Stomach (tissue), 9 donors: ENCODE results near the gene APP. TPM values are rescaled to one million over a fixed set of nuclear protein-coding genes. Genes with fewer than 3 reads are reported as not detected.

ENCODE experiments used
- DNase-seq, 2 donors: peaks; one replicate each; pipeline versions ENCODE4 v3.0.0 to v3.0.0-alpha.2; 2013 to 2019
- H3K27ac ChIP-seq, 5 donors: fragments of 200-600 bp in 4 of 5; sonication (generic) in 4 of 5; one replicate each; pipeline ENCODE4 v1.5.1; 2013 to 2019; ENCODE audit warnings: mild to moderate bottlenecking in 1 of 5, moderate library complexity in 1 of 5
- H3K27me3 ChIP-seq, 3 donors: fragments of 200-600 bp; sonication (generic); one replicate each; pipeline ENCODE4 v1.5.1; 2017 to 2019; ENCODE audit warnings: mixed run types in 1 of 3
- H3K36me3 ChIP-seq, 4 donors: fragments of 200-600 bp; sonication (generic); 1 replicate in 3 of 4; 2 replicates in 1 of 4; pipeline ENCODE4 v1.5.1; 2016 to 2019
- H3K4me1 ChIP-seq, 4 donors: fragments of 200-600 bp; sonication (generic); one replicate each; pipeline ENCODE4 v1.5.1; 2016 to 2019
- H3K4me3 ChIP-seq, 4 donors: fragments of 200-600 bp; sonication (generic) in 3 of 4; one replicate each; pipeline ENCODE4 v1.5.1; 2016 to 2019; ENCODE audit warnings: mild to moderate bottlenecking in 1 of 4
- H3K9me3 ChIP-seq, 4 donors: fragments of 200-600 bp; sonication (generic); one replicate each; pipeline ENCODE4 v1.5.1; 2016 to 2019
- EP300 ChIP-seq: sonication (generic); formaldehyde crosslinking; IDR thresholded peaks from one replicate; pipeline ENCODE4 v1.6.1; 2017; ENCODE audit warnings: antibody characterized with exemption
- POLR2A ChIP-seq, 4 donors: fragments of 450-650 bp; IDR thresholded peaks; one replicate each; pipeline ENCODE4 v1.6.1; 2016; ENCODE audit warnings: antibody characterized with exemption in 4 of 4, control low read depth in 2 of 4, mild to moderate bottlenecking in 1 of 4, moderate library complexity in 1 of 4
- POLR2AphosphoS5 ChIP-seq, 3 donors: sonication (generic); formaldehyde crosslinking; IDR thresholded peaks; one replicate each; pipeline ENCODE4 v1.6.1; 2016; ENCODE audit warnings: antibody characterized with exemption in 3 of 3
- WGBS, 5 donors: extraction: QIAGEN DNeasy Blood & Tissue Kit in 3 of 5; methylation state at CpG; one replicate each; pipeline versions ENCODE4 v1.1.5 to v1.1.7; 2013 to 2018; 5-methylcytosine and 5-hydroxymethylcytosine counted together
- intact Hi-C: fragments of 100-400 bp; cut with DNase I; formaldehyde crosslinking; loops from one replicate; pipeline ENCODE4 v1.15.1; 2023; ENCODE audit warnings: low total_unique reads
- polyA plus RNA-seq, 3 donors: library from polyadenylated mRNA; stranded (reverse); fragments of 200-250 nt; gene quantifications; one replicate each; pipeline ENCODE4 v1.2.3, GENCODE V29; 2013
- total RNA-seq, 5 donors: library from RNA; depleted of rRNA; stranded (reverse); fragments of >200 nt; gene quantifications; one replicate each; pipeline versions ENCODE4 v1.1.0 to v1.2.3, GENCODE V29; 2014 to 2016
- TF ChIP-seq, protein P1 (sequence below), 7 experiments: fragments of 450-650 bp in 4 of 7; fragments of 200-600 bp in 3 of 7; sonication (generic) in 3 of 7; IDR thresholded peaks; one replicate each; pipeline ENCODE4 v1.5.1; 2016 to 2019; ENCODE audit warnings: antibody characterized with exemption in 7 of 7, control low read depth in 2 of 7, mild to moderate bottlenecking in 1 of 7
- donor health status: healthy with polysubstance abuse.
- donor health status: Bipolar disorder and iron deficiency.
- donor health status: healthy.

Gene APP
- total and polyA plus RNA-seq, 8 donors, result 41.2 to 408 (median 200) TPM

DNA sequence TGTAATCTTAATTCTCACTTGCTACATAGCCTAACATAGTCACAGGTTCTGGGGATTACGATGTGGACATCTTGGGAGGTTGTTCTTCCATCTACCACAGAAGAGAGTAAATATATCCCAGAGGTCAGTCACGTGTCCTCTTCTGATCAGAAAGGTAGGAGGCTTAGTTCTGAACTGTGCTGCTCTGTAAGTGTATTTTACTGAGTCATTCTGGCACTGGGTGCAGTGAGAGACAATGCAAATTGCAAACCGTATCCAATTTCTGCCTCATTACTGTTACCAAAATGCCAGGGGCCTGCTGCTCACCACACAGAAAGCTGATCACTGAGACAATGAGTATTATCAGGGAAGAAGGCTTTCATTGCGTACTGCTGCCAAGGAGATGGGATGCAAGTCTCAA is 331.8 kb downstream of the APP start:
- Histone ChIP-seq H3K9me3 (peaks cover 0 to 17% (median 9%) of the 10 kb centered on the region in 4 donors), H3K4me1 (peaks cover 0 to 11% (median 0%) of the 10 kb centered on the region in 4 donors), H3K27ac (no peak overlapping the region), H3K4me3 (no peak overlapping the region), H3K27me3 (no peaks in the 10 kb centered on the region), H3K36me3 (no peaks in the 10 kb centered on the region)
- intact Hi-C loops, result no loop called here
- 69 to 88% (median 85%) methylated on average over 4 of the region's 4 CpGs for WGBS, 5 donors
- no peak for DNase-seq
- TF ChIP-seq EP300, result no peak
- TF ChIP-seq, protein P1, sequence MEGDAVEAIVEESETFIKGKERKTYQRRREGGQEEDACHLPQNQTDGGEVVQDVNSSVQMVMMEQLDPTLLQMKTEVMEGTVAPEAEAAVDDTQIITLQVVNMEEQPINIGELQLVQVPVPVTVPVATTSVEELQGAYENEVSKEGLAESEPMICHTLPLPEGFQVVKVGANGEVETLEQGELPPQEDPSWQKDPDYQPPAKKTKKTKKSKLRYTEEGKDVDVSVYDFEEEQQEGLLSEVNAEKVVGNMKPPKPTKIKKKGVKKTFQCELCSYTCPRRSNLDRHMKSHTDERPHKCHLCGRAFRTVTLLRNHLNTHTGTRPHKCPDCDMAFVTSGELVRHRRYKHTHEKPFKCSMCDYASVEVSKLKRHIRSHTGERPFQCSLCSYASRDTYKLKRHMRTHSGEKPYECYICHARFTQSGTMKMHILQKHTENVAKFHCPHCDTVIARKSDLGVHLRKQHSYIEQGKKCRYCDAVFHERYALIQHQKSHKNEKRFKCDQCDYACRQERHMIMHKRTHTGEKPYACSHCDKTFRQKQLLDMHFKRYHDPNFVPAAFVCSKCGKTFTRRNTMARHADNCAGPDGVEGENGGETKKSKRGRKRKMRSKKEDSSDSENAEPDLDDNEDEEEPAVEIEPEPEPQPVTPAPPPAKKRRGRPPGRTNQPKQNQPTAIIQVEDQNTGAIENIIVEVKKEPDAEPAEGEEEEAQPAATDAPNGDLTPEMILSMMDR (IDR thresholded peaks at IDR 0.05), result no peak
- TF ChIP-seq POLR2A (IDR thresholded peaks at IDR 0.05), result no peak
- no peak for TF ChIP-seq POLR2AphosphoS5 (IDR thresholded peaks at IDR 0.05)

DNA sequence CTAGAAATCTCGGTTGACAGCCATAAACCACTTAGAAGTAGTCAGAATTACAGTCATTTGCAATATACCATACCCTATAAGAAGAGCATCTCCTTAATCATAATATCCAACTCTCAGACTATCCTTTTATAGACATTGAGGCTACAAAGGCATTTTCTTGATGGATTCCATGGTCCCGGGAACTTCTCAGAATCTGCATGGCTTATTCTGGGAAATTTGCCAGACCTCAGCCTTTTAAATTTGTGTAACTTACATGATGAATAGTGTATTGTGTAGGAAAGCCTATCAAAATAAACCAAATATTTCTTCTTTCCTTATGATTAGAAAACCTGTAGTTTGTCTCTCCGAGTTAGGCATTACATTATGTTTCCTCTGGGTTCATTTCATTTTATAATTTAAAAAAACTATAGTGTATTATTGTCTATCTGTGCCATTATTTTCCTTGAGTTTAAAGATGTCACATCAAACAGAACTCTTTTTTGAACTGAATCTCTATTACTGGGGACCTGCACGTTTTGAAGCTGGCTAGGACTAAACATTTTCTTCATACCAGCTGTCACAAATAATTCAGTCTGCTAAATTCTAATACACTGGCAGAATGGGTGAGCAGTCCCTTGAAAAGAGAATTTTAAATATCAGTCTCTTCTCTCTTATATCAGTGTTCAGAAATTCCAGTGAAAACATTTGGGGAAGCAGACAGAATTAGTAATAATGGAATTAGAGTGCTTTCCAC is 332.9 kb downstream of the APP start:
- peak in 1 of 2 donors; percentile 80 for DNase-seq
- 23 to 33% (median 27%) methylated on average over 4 of the region's 4 CpGs for WGBS, 5 donors
- Histone ChIP-seq H3K9me3 (peaks cover 4 to 28% (median 20%) of the 10 kb centered on the region in 4 donors), H3K4me3 (no peak overlapping the region), H3K36me3 (no peaks in the 10 kb centered on the region), H3K4me1 (peaks cover 0 to 11% (median 0%) of the 10 kb centered on the region in 4 donors), H3K27ac (no peak overlapping the region), H3K27me3 (no peaks in the 10 kb centered on the region)
- TF ChIP-seq POLR2A (IDR thresholded peaks at IDR 0.05) (no peak), POLR2AphosphoS5 (IDR thresholded peaks at IDR 0.05) (no peak), EP300 (no peak)
- TF ChIP-seq, protein P1 (IDR thresholded peaks at IDR 0.05), result no peak
- intact Hi-C loops, result no loop called here

- Histone ChIP-seq H3K27ac (no peak overlapping the region), H3K9me3 (peaks cover 4 to 31% (median 21%) of the 10 kb centered on the region in 4 donors), H3K4me3 (no peak overlapping the region), H3K4me1 (peaks cover 0 to 11% (median 0%) of the 10 kb centered on the region in 4 donors), H3K36me3 (no peaks in the 10 kb centered on the region), H3K27me3 (no peaks in the 10 kb centered on the region)
- WGBS, 5 donors, result 74 to 94% (median 90%) methylated on average over 2 of the region's 2 CpGs
- DNase-seq, result peak in 1 of 2 donors; percentile 18
- TF ChIP-seq EP300 (no peak), POLR2AphosphoS5 (IDR thresholded peaks at IDR 0.05) (no peak), POLR2A (IDR thresholded peaks at IDR 0.05) (no peak)
- TF ChIP-seq, protein P1 (IDR thresholded peaks at IDR 0.05), result no peak
- intact Hi-C loops, result no loop called here
Observed at GRCh38 chr21:25836396-25836795, 334.2 kb downstream of the APP start.

GRCh38 chr21:25834381-25834780 is 336.2 kb downstream of the APP start:
- intact Hi-C loops, result no loop called here
- Histone ChIP-seq H3K27ac (no peak overlapping the region), H3K9me3 (peaks cover 4 to 27% (median 18%) of the 10 kb centered on the region in 4 donors), H3K4me3 (no peak overlapping the region), H3K27me3 (no peaks in the 10 kb centered on the region), H3K36me3 (no peaks in the 10 kb centered on the region), H3K4me1 (peaks cover 0 to 11% (median 0%) of the 10 kb centered on the region in 4 donors)
- no peak for TF ChIP-seq POLR2AphosphoS5 (IDR thresholded peaks at IDR 0.05)
- TF ChIP-seq POLR2A (IDR thresholded peaks at IDR 0.05), result no peak
- TF ChIP-seq, protein P1 (IDR thresholded peaks at IDR 0.05), result no peak
- TF ChIP-seq EP300, result no peak
- WGBS, 5 donors, result 62 to 74% (median 71%) methylated on average over 3 of the region's 3 CpGs
- no peak for DNase-seq
